Activated CD4-positive, alpha-beta T cell treated with anti-CD3 and anti-CD28 coated beads, Interleukin-2, amount 50 U/mL, for 48 hours (primary cell): Measurements from ENCODE around the gene JUP.
"Not testable (repeated sequence)": the region's sequence is repeated elsewhere in the genome, so short reads cannot be mapped to it uniquely, and the experiment has no call there.

ENCODE experiments used
- DNase-seq, 2 experiments: peaks; one replicate each; pipeline ENCODE4 v3.0.0-alpha.2; 2020

JUP gene

GRCh38 chr17:41786227-41787020 lies at the start of gene JUP:
JUP (minus strand) TSS chr17:41786711; CDS start chr17:41771854, 14,857 bp downstream.
- peak; percentile 92 to 95 for DNase-seq

GRCh38 chr17:41835800-41836549 lies 49.5 kb upstream of the JUP start, which contains the start of gene NT5C3B:
NT5C3B (minus strand) TSS chr17:41836232; CDS start chr17:41836193, 39 bp downstream.
- DNase-seq: peak; percentile 59 to 64

- no peak for DNase-seq
These were observed 48.8 kb upstream of the JUP start for GRCh38 chr17:41835214-41835799.

GRCh38 chr17:41829961-41830360 lies 43.5 kb upstream of the JUP start:
- not testable (repeated sequence) for DNase-seq

GRCh38 chr17:41825175-41825845 lies 38.8 kb upstream of the JUP start:
- no peak for DNase-seq

- no peak for DNase-seq
These were observed 37.6 kb upstream of the JUP start for GRCh38 chr17:41824086-41824485.

GRCh38 chr17:41823580-41823979 lies 37.1 kb upstream of the JUP start:
- no peak for DNase-seq

GRCh38 chr17:41823141-41823524 lies 36.6 kb upstream of the JUP start:
- DNase-seq: no peak

GRCh38 chr17:41822216-41823140 lies 36.0 kb upstream of the JUP start:
- DNase-seq: no peak

GRCh38 chr17:41821776-41822175 lies 35.3 kb upstream of the JUP start:
- DNase-seq: no peak

- no peak for DNase-seq
These were observed 31.5 kb upstream of the JUP start for GRCh38 chr17:41818024-41818423.

GRCh38 chr17:41816637-41817320 lies 30.3 kb upstream of the JUP start:
- no peak for DNase-seq

- DNase-seq: no peak
These were observed 27.7 kb upstream of the JUP start for GRCh38 chr17:41814195-41814594.

GRCh38 chr17:41813699-41814124 lies 27.2 kb upstream of the JUP start:
- DNase-seq: no peak

- DNase-seq: no peak
These were observed 26.7 kb upstream of the JUP start for GRCh38 chr17:41813152-41813680.

- DNase-seq: peak; percentile 25 to 32
These were observed 26.1 kb upstream of the JUP start, which contains the start of gene FKBP10 for GRCh38 chr17:41812381-41813151. FKBP10 (plus strand) TSS chr17:41813004; CDS start chr17:41813035, 31 bp downstream.

- peak; percentile 72 to 78 for DNase-seq
These were observed 25.3 kb upstream of the JUP start, which contains the start of gene P3H4 for GRCh38 chr17:41811549-41812380. P3H4 (minus strand) TSS chr17:41811949; CDS start chr17:41811915, 34 bp downstream.

- DNase-seq: no peak
These were observed 24.4 kb upstream of the JUP start for GRCh38 chr17:41810659-41811548.
